WI38 (cell line): Measurements from ENCODE around the gene ABCD4.
"Not testable (repeated sequence)": the region's sequence is repeated elsewhere in the genome, so short reads cannot be mapped to it uniquely, and the experiment has no call there.

Source experiments
- H3K4me3 ChIP-seq: 2 replicates; pipeline ENCODE4 v1.5.1; 2011; ENCODE audit warnings: low read depth, mild to moderate bottlenecking, control low read depth, low read length
- CTCF ChIP-seq: IDR thresholded peaks from 2 replicates; pipeline ENCODE4 v1.5.1; 2012; ENCODE audit warnings: low read depth, mild to moderate bottlenecking, control low read depth, low read length

ABCD4 gene

GRCh38 chr14:74347795-74348100, 45.0 kb upstream of the ABCD4 start:
- TF ChIP-seq CTCF, result no peak
- H3K4me3 ChIP-seq, result no peak overlapping the region

GRCh38 chr14:74347097-74347794, 44.5 kb upstream of the ABCD4 start:
- no peak overlapping the region for H3K4me3 ChIP-seq
- TF ChIP-seq CTCF, result no peak

- no peak for TF ChIP-seq CTCF
- H3K4me3 ChIP-seq, result no peak overlapping the region
Measured at GRCh38 chr14:74346341-74346740, 43.6 kb upstream of the ABCD4 start.

- no peak for TF ChIP-seq CTCF
- no peak overlapping the region for H3K4me3 ChIP-seq
Measured at GRCh38 chr14:74333909-74334308, 31.2 kb upstream of the ABCD4 start.

- H3K4me3 ChIP-seq, result not testable (repeated sequence)
Measured at GRCh38 chr14:74329950-74330552, 27.3 kb upstream of the ABCD4 start.

- no peak for TF ChIP-seq CTCF
- H3K4me3 ChIP-seq, result no peak overlapping the region
Measured at GRCh38 chr14:74326369-74327152, 23.8 kb upstream of the ABCD4 start.

GRCh38 chr14:74325446-74325845, 22.7 kb upstream of the ABCD4 start:
- H3K4me3 ChIP-seq, result no peak overlapping the region
- TF ChIP-seq CTCF, result no peak
